Gastroesophageal sphincter (tissue), 3 donors: ENCODE data around the gene FXYD5.

ENCODE experiments used
- CTCF ChIP-seq, 4 experiments: fragments of 200-600 bp in 2 of 4; fragments of 450-650 bp in 2 of 4; sonication (generic) in 1 of 4; IDR thresholded peaks; one replicate each; pipeline ENCODE4 v1.5.1; 2017 to 2019; ENCODE audit warnings: antibody characterized with exemption in 4 of 4, mild to moderate bottlenecking in 2 of 4, moderate library complexity in 2 of 4
- EP300 ChIP-seq: sonication (generic); formaldehyde crosslinking; IDR thresholded peaks from one replicate; pipeline ENCODE4 v1.6.1; 2017; ENCODE audit warnings: antibody characterized with exemption, mild to moderate bottlenecking
- POLR2A ChIP-seq, 2 donors: fragments of 450-650 bp; IDR thresholded peaks; one replicate each; pipeline ENCODE4 v1.6.1; 2017; ENCODE audit warnings: antibody characterized with exemption in 2 of 2, mild to moderate bottlenecking in 2 of 2, moderate library complexity in 1 of 2
- POLR2AphosphoS5 ChIP-seq: sonication (generic); formaldehyde crosslinking; IDR thresholded peaks from one replicate; pipeline ENCODE4 v1.6.1; 2017; ENCODE audit warnings: antibody characterized with exemption

DNA sequence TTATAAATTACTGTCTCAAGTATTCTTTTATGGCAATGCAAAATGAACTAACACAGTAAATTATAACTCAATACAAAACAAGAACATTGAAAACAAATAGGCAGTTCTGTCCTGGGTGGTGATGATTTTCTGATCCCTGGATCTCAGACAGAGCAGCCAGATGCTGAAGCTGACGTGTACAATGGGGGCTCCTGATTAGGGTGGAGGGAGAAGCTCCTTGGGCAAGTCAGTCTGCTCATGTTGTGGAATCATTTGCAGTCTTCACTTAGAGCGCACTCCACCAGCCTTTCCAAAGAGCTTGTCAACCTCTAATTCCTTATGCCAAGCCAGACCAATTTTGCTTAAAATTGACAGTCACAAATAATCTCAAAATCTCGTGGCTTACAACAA is 21.6 kb downstream of the FXYD5 start:
- TF ChIP-seq CTCF (IDR thresholded peaks at IDR 0.05) (no peak), POLR2A (IDR thresholded peaks at IDR 0.05) (no peak), POLR2AphosphoS5 (no peak), EP300 (no peak)
